Smooth muscle cell (in vitro differentiated cells): ENCODE results near the gene PGM1. TPM values are rescaled to one million over a fixed set of nuclear protein-coding genes. Genes with fewer than 3 reads are reported as not detected.

ENCODE experiments used
- DNase-seq: peaks from one replicate; lab custom pipeline; 2025; ENCODE audit not compliant: unreplicated experiment; lab: John Stamatoyannopoulos, UW
- H2AFZ ChIP-seq: fragments of 200-600 bp; sonication (generic); 2 replicates; pipeline ENCODE4 v1.6.0; 2016; ENCODE audit warnings: antibody characterized with exemption, low read depth, mild to moderate bottlenecking
- H3F3A ChIP-seq: fragments of 200-600 bp; sonication (generic); 2 replicates; pipeline ENCODE4 v1.6.0; 2017; ENCODE audit warnings: antibody characterized with exemption, low read depth
- H3K27ac ChIP-seq: fragments of 200-600 bp; sonication (generic); 2 replicates; pipeline ENCODE4 v1.5.1; 2016; ENCODE audit warnings: low read depth, mild to moderate bottlenecking
- H3K27me3 ChIP-seq: fragments of 200-600 bp; sonication (generic); 2 replicates; pipeline ENCODE4 v1.6.1; 2016; ENCODE audit warnings: low read depth, mild to moderate bottlenecking
- H3K36me3 ChIP-seq: fragments of 200-600 bp; sonication (generic); 2 replicates; pipeline ENCODE4 v1.5.1; 2016; ENCODE audit warnings: low read depth
- H3K4me1 ChIP-seq: fragments of 200-600 bp; sonication (generic); 2 replicates; pipeline ENCODE4 v1.5.1; 2016; ENCODE audit warnings: low read depth
- H3K4me2 ChIP-seq: fragments of 200-600 bp; sonication (generic); 2 replicates; pipeline ENCODE4 v1.6.0; 2016; ENCODE audit warnings: mild to moderate bottlenecking
- H3K4me3 ChIP-seq: fragments of 200-600 bp; sonication (generic); 2 replicates; pipeline ENCODE4 v1.5.1; 2016; ENCODE audit warnings: mild to moderate bottlenecking
- H3K79me2 ChIP-seq: fragments of 200-600 bp; sonication (generic); 2 replicates; pipeline ENCODE4 v1.6.0; 2016; ENCODE audit warnings: low read depth, mild to moderate bottlenecking
- H3K9ac ChIP-seq: fragments of 200-600 bp; sonication (generic); 2 replicates; pipeline ENCODE4 v1.6.0; 2016; ENCODE audit warnings: low read depth
- H3K9me3 ChIP-seq: fragments of 200-600 bp; sonication (generic); replicated peaks from 2 replicates; pipeline ENCODE4 v1.5.1; 2016; ENCODE audit warnings: low read depth
- H4K20me1 ChIP-seq: fragments of 200-600 bp; sonication (generic); 2 replicates; pipeline ENCODE4 v1.6.0; 2016; ENCODE audit warnings: low read depth
- CTCF ChIP-seq: fragments of 200-600 bp; sonication (generic); IDR thresholded peaks from 2 replicates; pipeline ENCODE4 v1.5.1; 2017; ENCODE audit warnings: borderline replicate concordance, mild to moderate bottlenecking, antibody characterized with exemption; ENCODE audit not compliant: insufficient read depth, poor library complexity, severe bottlenecking
- WGBS: methylation state at CpG from one replicate; pipeline ENCODE4 v1.1.7; 2016; ENCODE audit warnings: low lambda C conversion rate; 5-methylcytosine and 5-hydroxymethylcytosine counted together
- polyA plus RNA-seq: library from polyadenylated mRNA; unstranded; fragments of >200 nt; fragmentation: Nextera tagmentation; extraction: Ambion mirVana; gene quantifications from 2 replicates; pipeline ENCODE4 v1.2.1, GENCODE V29; 2016
- total RNA-seq: library from RNA; depleted of rRNA; stranded (reverse); fragments of >200 nt; gene quantifications from 2 replicates; pipeline ENCODE4 v1.2.3, GENCODE V29; 2014

The PGM1 gene
- total and polyA plus RNA-seq, 2 experiments from 2014 or later, result 72.7 to 87.6 TPM

DNA sequence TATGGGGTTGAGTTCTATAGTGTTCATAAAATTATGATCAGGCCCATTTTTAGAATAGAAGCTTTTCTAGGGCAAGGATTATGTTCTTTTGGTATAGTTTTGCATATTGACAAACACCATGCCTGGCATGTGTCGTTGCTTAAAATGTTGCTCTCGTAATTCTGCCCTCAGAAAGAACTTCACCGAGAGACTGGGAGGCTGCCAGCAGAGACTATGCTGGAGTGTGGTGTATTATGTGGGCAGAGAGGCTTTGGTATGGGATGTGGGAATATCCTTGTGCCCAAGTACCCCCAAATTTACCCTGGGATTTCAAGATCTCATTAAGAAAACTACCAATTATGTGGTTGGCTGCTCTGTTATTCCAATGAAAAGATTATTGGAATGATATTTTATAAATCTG lies 27.9 kb downstream of the PGM1 start:
- peaks cover 99% of the 10 kb centered on the region for H4K20me1 ChIP-seq
- no peaks in the 10 kb centered on the region for H3K36me3 ChIP-seq
- no peaks in the 10 kb centered on the region for H3K9me3 ChIP-seq
- peaks cover 7% of the 10 kb centered on the region for H3K79me2 ChIP-seq
- no peak overlapping the region for H3K27ac ChIP-seq
- H3F3A ChIP-seq, result no peaks in the 10 kb centered on the region
- no peak for TF ChIP-seq CTCF
- DNase-seq, result no peak
- H3K27me3 ChIP-seq, result no peaks in the 10 kb centered on the region
- H3K4me2 ChIP-seq, result no peak overlapping the region
- H2AFZ ChIP-seq, result no peak overlapping the region
- no peak overlapping the region for H3K9ac ChIP-seq
- no peak overlapping the region for H3K4me3 ChIP-seq
- 92% methylated on average over 3 of the region's 3 CpGs for WGBS
- H3K4me1 ChIP-seq, result peaks cover 27% of the 10 kb centered on the region

DNA sequence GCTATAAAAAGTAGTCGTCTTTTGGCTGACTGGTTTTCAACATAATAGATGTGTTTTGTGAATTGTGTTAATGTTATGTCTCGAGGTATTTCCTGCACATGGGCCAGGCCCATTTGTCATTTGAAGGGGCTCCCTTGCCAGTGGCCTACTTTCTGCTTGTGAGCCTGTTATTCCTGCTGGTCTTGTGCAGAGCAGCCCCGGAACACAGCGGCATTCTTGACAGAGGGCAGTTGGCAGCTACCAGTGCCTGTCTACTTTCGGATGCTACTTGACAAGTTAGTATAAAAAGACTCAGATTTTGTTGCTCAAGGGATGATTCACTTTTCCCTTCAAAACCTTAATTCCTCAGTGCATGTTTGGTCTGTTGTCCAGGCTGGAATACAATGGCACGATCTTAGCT lies 28.5 kb downstream of the PGM1 start:
- WGBS, result 86% methylated on average over 6 of the region's 6 CpGs
- DNase-seq, result no peak

GRCh38 chr1:63622849-63623566 lies 29.8 kb downstream of the PGM1 start:
- Histone ChIP-seq H3K27ac (no peak overlapping the region), H4K20me1 (peaks cover 99% of the 10 kb centered on the region), H3K4me2 (no peak overlapping the region), H3K4me1 (peaks cover 27% of the 10 kb centered on the region), H3F3A (no peaks in the 10 kb centered on the region), H3K36me3 (no peaks in the 10 kb centered on the region), H3K9me3 (no peaks in the 10 kb centered on the region), H3K27me3 (no peaks in the 10 kb centered on the region), H3K79me2 (peaks cover 3% of the 10 kb centered on the region), H3K9ac (no peak overlapping the region), H2AFZ (no peak overlapping the region), H3K4me3 (no peak overlapping the region)
- no peak for DNase-seq
- no peak for TF ChIP-seq CTCF
- WGBS, result 93% methylated on average over 7 of the region's 7 CpGs

More for the DNA sequence above, 28.5 kb downstream of the PGM1 start:
- H3K4me2 ChIP-seq, result no peak overlapping the region
- H3K27me3 ChIP-seq, result no peaks in the 10 kb centered on the region
- H3K4me3 ChIP-seq, result no peak overlapping the region
- no peak overlapping the region for H2AFZ ChIP-seq
- no peak for TF ChIP-seq CTCF
- no peak overlapping the region for H3K9ac ChIP-seq
- peaks cover 99% of the 10 kb centered on the region for H4K20me1 ChIP-seq
- peaks cover 27% of the 10 kb centered on the region for H3K4me1 ChIP-seq
- H3K9me3 ChIP-seq, result no peaks in the 10 kb centered on the region
- H3F3A ChIP-seq, result no peaks in the 10 kb centered on the region
- H3K27ac ChIP-seq, result no peak overlapping the region
- peaks cover 3% of the 10 kb centered on the region for H3K79me2 ChIP-seq
- H3K36me3 ChIP-seq, result no peaks in the 10 kb centered on the region

GRCh38 chr1:63623952-63624351 lies 30.7 kb downstream of the PGM1 start:
- H3K27me3 ChIP-seq, result no peaks in the 10 kb centered on the region
- no peak overlapping the region for H3K4me3 ChIP-seq
- H3K79me2 ChIP-seq, result peaks cover 3% of the 10 kb centered on the region
- TF ChIP-seq CTCF, result no peak
- H3K9me3 ChIP-seq, result no peaks in the 10 kb centered on the region
- WGBS, result 74% methylated on average over 4 of the region's 4 CpGs
- H3K4me1 ChIP-seq, result peaks cover 27% of the 10 kb centered on the region
- no peak for DNase-seq
- peaks cover 99% of the 10 kb centered on the region for H4K20me1 ChIP-seq
- H2AFZ ChIP-seq, result no peak overlapping the region
- H3K36me3 ChIP-seq, result no peaks in the 10 kb centered on the region
- H3F3A ChIP-seq, result no peaks in the 10 kb centered on the region
- no peak overlapping the region for H3K9ac ChIP-seq
- H3K27ac ChIP-seq, result no peak overlapping the region
- no peak overlapping the region for H3K4me2 ChIP-seq
